IPS-18a (cell line): ENCODE results near the gene ASIC2.

ENCODE experiments used
- H3K27ac ChIP-seq: one replicate; pipeline ENCODE4 v1.5.1; 2013; ENCODE audit warnings: low read length
- H3K27me3 ChIP-seq: one replicate; pipeline ENCODE4 v1.6.1; 2013; ENCODE audit warnings: mild to moderate bottlenecking, low read length; ENCODE audit not compliant: control insufficient read depth, insufficient read depth
- H3K36me3 ChIP-seq: one replicate; pipeline ENCODE4 v1.6.1; 2013; ENCODE audit warnings: low read depth, low read length; ENCODE audit not compliant: control insufficient read depth
- H3K4me1 ChIP-seq: one replicate; pipeline ENCODE4 v1.6.1; 2013; ENCODE audit warnings: low read depth, low read length; ENCODE audit not compliant: control insufficient read depth
- H3K4me3 ChIP-seq: one replicate; pipeline ENCODE4 v1.5.1; 2013; ENCODE audit warnings: low read length
- H3K9ac ChIP-seq: one replicate; pipeline ENCODE4 v1.6.1; 2013; ENCODE audit warnings: mild to moderate bottlenecking, low read length, moderate library complexity
- H3K9me3 ChIP-seq: one replicate; pipeline ENCODE4 v1.6.1; 2013; ENCODE audit warnings: low read depth, low read length; ENCODE audit not compliant: control insufficient read depth

Gene ASIC2

DNA sequence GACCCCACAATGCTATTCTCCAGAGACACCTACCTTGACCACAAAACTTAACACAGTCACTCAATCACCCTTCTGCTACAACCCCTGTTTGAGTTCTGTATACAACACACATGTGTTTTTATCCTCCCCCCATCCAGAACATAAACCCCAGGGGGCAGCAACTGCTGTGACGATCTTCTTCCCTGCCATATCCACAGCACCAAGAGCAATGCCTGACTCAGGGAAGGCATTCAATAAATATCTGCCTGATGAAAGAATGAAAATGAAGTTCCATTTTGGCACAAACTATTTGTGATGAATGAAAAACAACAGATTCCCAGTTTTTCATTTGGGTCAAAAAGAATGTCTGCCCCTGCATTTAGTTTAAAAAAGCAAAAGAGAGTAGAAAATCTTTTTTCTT, 27.0 kb downstream of the ASIC2 start:
- H3K4me1 ChIP-seq = no peaks in the 10 kb centered on the region
- H3K27ac ChIP-seq = no peak overlapping the region
- no peaks in the 10 kb centered on the region for H3K36me3 ChIP-seq
- no peaks in the 10 kb centered on the region for H3K27me3 ChIP-seq
- no peak overlapping the region for H3K4me3 ChIP-seq
- H3K9me3 ChIP-seq = no peaks in the 10 kb centered on the region
- H3K9ac ChIP-seq = no peak overlapping the region

DNA sequence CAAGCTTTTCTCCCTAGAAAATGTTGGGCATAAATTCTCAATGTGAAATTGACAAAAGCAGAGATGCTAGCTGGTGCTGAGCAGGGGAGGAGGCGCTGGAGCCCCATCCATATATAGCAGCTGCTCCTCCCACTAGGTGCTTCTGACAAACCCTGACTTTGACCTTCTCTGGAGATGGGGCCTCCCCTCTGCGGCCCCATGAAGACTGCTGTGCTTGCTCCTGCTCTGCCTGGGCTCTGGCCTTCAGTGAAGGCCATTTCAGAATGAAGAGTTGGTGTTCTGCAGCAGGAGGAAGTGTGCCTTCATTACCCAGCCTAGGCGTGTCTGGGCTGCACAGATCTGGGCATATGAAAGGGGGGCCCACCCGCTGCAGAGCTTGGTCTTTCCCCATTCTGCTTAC, 29.7 kb downstream of the ASIC2 start:
- no peaks in the 10 kb centered on the region for H3K9me3 ChIP-seq
- no peaks in the 10 kb centered on the region for H3K27me3 ChIP-seq
- H3K27ac ChIP-seq = no peak overlapping the region
- H3K4me1 ChIP-seq = no peaks in the 10 kb centered on the region
- H3K36me3 ChIP-seq = no peaks in the 10 kb centered on the region
- no peak overlapping the region for H3K4me3 ChIP-seq
- no peak overlapping the region for H3K9ac ChIP-seq

DNA sequence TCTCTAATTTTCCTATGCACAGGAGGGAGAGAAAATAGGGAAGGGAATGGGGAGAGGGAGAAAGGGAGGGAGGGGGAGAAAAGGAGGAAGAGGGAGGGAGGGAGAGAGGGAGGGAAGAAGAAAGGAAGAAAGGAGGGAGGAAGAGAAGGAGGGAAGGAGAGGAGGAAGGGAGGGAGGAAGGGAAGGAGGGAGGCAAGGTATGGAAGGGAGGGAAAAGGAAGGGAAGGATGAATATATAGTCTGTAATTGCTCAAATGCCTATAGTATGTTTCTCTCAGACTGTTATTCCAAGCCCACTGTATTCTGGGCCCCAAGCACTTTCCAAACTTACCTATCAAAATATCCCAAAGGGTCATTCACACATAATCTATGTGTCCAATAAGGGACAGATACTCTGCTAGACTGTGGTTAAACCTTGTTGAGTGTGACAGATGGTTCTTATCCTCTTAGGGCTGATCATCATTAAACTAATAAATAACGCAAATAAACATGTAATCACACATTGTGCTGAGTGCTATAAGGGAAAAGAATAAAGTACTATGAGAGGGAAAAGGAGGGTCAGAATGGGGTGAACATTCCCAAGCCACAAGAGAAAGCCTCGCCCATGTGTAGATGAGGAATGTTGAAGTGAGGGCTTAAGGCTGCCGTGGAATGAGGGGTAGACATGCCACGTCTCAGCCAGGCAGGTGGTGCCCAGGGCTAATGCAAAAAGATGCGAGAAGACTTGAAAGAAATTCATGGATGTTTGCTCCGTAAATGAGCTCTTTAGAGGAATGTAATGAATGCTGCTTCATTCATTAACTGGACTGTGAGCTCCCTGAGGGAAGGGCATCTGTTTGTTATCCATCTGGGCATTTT, 30.6 kb downstream of the ASIC2 start:
- H3K9ac ChIP-seq = no peak overlapping the region
- no peaks in the 10 kb centered on the region for H3K9me3 ChIP-seq
- no peaks in the 10 kb centered on the region for H3K4me1 ChIP-seq
- no peaks in the 10 kb centered on the region for H3K36me3 ChIP-seq
- no peak overlapping the region for H3K27ac ChIP-seq
- no peaks in the 10 kb centered on the region for H3K27me3 ChIP-seq
- no peak overlapping the region for H3K4me3 ChIP-seq

DNA sequence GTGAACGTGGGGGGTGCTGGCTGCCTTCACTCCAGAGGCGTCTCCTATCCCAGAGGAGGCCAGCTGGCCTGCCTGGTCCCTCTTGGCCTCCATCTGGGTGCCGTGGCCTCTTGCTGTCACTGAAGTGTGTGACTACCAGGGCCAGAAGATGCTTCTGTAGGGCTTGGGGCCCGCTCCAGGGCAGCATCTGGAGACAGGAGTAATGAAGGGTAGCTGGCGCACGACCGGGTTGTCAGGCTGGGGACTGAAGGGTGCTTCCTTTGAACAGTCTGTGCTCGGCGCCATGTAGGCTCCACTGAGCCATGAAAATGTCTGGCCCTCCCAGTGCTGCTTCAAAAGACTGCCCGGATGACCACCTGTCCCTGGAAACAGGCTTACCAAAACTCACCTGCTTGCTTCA, 31.3 kb downstream of the ASIC2 start:
- H3K4me3 ChIP-seq = no peak overlapping the region
- H3K9me3 ChIP-seq = no peaks in the 10 kb centered on the region
- no peaks in the 10 kb centered on the region for H3K4me1 ChIP-seq
- H3K36me3 ChIP-seq = no peaks in the 10 kb centered on the region
- H3K27ac ChIP-seq = no peak overlapping the region
- H3K9ac ChIP-seq = no peak overlapping the region
- no peaks in the 10 kb centered on the region for H3K27me3 ChIP-seq

- no peak overlapping the region for H3K27ac ChIP-seq
- H3K9me3 ChIP-seq = no peaks in the 10 kb centered on the region
- H3K9ac ChIP-seq = no peak overlapping the region
- no peaks in the 10 kb centered on the region for H3K27me3 ChIP-seq
- H3K4me1 ChIP-seq = no peaks in the 10 kb centered on the region
- H3K4me3 ChIP-seq = no peak overlapping the region
- no peaks in the 10 kb centered on the region for H3K36me3 ChIP-seq
Observed at GRCh38 chr17:33260638-33261037, 32.5 kb downstream of the ASIC2 start.

DNA sequence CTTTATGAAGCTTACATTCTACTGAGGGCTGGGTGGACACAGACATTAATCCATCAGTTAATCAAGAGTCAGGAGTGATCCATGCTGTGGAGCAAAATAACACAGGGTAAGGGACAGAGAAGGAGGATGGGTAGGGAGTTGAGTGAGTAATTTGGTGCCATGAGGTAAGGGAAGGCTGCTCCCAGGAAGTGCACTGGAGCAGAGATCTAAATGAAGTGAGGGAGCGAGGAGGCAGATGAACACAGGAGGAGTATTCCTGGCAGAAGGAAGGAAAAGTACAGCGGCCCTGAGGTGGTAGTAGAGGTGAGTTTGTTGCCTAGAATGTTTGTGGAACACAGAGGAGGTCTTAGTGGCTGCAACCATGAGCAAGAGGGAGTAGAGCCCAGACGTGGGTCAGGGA, 34.8 kb downstream of the ASIC2 start:
- no peak overlapping the region for H3K9ac ChIP-seq
- H3K9me3 ChIP-seq = no peaks in the 10 kb centered on the region
- H3K27me3 ChIP-seq = no peaks in the 10 kb centered on the region
- H3K36me3 ChIP-seq = no peaks in the 10 kb centered on the region
- no peak overlapping the region for H3K27ac ChIP-seq
- H3K4me3 ChIP-seq = no peak overlapping the region
- no peaks in the 10 kb centered on the region for H3K4me1 ChIP-seq

GRCh38 chr17:33245183-33245582, 47.9 kb downstream of the ASIC2 start:
- no peaks in the 10 kb centered on the region for H3K4me1 ChIP-seq
- H3K36me3 ChIP-seq = no peaks in the 10 kb centered on the region
- H3K4me3 ChIP-seq = no peak overlapping the region
- no peak overlapping the region for H3K27ac ChIP-seq
- H3K27me3 ChIP-seq = no peaks in the 10 kb centered on the region
- H3K9ac ChIP-seq = no peak overlapping the region
- no peaks in the 10 kb centered on the region for H3K9me3 ChIP-seq

DNA sequence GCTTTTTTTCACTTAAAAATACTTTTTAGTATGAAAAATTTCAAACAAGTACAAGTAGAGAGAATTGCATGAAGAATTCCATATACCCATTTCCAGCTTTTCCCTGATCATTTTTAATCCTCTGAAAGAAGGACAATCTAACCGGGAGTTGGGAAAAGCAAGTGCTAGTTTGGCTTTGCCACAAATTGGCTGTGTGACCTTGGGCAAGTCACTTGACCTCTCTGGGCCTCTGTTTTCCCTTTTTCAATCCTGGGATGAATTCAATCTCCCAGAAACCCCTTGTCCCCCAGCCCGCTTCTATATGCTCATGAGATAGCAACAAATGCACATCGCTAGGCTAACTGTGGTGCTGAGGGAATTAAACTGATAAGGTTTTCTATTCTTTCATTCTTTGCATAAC, 49.4 kb downstream of the ASIC2 start:
- Histone ChIP-seq H3K9me3 (no peaks in the 10 kb centered on the region), H3K36me3 (no peaks in the 10 kb centered on the region), H3K9ac (no peak overlapping the region), H3K4me3 (no peak overlapping the region), H3K27ac (no peak overlapping the region), H3K4me1 (no peaks in the 10 kb centered on the region), H3K27me3 (no peaks in the 10 kb centered on the region)

DNA sequence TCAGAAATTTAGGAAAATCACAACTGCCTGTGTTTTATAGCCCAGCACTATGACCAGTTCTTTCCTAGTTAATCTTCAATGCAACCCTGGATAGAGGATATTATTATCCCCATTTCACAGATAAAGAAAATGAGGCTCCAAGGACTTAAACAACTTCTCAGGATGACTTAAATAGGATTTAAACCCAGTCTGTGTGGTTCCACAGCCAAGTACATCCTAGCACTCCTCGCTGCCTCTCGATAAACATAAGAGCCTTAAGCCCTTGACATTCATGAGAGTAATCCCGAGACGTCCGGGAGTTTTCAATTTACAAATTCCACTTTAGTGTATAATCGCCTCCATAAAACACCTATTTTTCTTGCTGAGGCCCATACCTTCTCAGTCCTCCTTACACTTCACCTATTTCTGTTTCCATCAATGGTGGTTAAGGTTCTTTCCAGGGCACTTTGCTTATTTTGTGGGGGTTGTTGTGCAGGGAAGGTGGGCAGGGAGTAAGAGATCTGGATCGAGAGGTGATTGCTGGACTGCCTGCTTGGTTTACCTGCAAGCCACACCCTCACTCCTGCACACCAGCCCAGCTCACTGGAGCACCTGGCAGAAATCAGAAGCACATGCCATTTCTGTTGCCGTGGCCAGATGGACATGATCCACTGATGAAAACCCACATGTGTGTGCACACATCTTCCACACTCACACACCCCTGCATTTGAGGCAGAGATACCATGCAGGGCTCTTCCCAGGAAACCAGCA, 50.5 kb downstream of the ASIC2 start:
- no peak overlapping the region for H3K4me3 ChIP-seq
- no peaks in the 10 kb centered on the region for H3K27me3 ChIP-seq
- no peaks in the 10 kb centered on the region for H3K4me1 ChIP-seq
- no peak overlapping the region for H3K9ac ChIP-seq
- H3K27ac ChIP-seq = no peak overlapping the region
- no peaks in the 10 kb centered on the region for H3K36me3 ChIP-seq
- no peaks in the 10 kb centered on the region for H3K9me3 ChIP-seq

DNA sequence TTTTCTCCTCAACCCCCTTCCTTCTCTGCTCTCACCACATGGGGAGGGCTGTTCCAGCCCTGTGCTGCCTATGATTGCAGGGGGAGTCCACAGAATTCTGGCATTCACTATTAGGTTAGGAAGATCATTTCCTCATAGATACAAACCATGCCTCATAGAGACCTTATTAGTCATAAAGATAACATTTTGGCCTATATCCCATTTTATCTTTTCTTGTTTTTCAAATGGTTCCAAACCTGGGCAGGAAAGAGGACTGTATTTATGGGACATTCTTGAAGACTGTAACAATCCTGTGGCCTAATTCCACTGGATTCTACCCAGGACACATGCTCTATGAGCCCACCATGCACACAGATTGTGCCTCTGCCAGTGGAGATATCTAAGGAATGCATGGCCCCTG, 51.7 kb downstream of the ASIC2 start:
- Histone ChIP-seq H3K4me1 (no peaks in the 10 kb centered on the region), H3K36me3 (no peaks in the 10 kb centered on the region), H3K27me3 (no peaks in the 10 kb centered on the region), H3K9ac (no peak overlapping the region), H3K27ac (no peak overlapping the region), H3K9me3 (no peaks in the 10 kb centered on the region), H3K4me3 (no peak overlapping the region)

- no peak overlapping the region for H3K4me3 ChIP-seq
- H3K9ac ChIP-seq = no peak overlapping the region
- no peaks in the 10 kb centered on the region for H3K36me3 ChIP-seq
- no peak overlapping the region for H3K27ac ChIP-seq
- no peaks in the 10 kb centered on the region for H3K4me1 ChIP-seq
- no peaks in the 10 kb centered on the region for H3K9me3 ChIP-seq
- no peaks in the 10 kb centered on the region for H3K27me3 ChIP-seq
Observed at GRCh38 chr17:33240362-33240761, 52.7 kb downstream of the ASIC2 start.

DNA sequence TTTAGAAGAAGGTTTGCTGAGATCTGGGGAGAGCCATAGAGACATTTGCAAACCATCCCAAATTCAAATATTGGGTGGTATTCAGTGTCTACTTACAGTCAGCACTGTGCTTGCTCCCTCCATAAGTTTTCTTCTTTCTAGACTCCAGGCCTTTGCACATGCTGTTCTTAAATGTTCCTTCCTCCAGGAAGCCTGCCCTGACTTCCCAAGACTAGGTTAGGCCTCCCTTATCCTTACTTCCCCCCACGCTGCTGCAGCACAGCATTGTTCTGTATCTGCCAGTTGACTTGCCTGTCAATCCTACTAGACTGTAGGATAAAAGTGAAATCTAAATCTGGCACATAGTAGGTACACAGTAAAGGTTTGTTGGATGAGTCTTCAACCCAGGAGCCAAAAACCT, 53.4 kb downstream of the ASIC2 start:
- no peak overlapping the region for H3K9ac ChIP-seq
- no peaks in the 10 kb centered on the region for H3K27me3 ChIP-seq
- no peak overlapping the region for H3K4me3 ChIP-seq
- H3K9me3 ChIP-seq = no peaks in the 10 kb centered on the region
- H3K36me3 ChIP-seq = no peaks in the 10 kb centered on the region
- H3K27ac ChIP-seq = no peak overlapping the region
- H3K4me1 ChIP-seq = no peaks in the 10 kb centered on the region
